Right kidney (tissue), 1 donor: ENCODE data around the gene ZNF618.
"Not testable (repeated sequence)": the region's sequence is repeated elsewhere in the genome, so short reads cannot be mapped to it uniquely, and the experiment has no call there.

Experiments used
- DNase-seq: peaks from one replicate; pipeline ENCODE4 v3.0.0-alpha.2; 2016

ZNF618 gene

DNA sequence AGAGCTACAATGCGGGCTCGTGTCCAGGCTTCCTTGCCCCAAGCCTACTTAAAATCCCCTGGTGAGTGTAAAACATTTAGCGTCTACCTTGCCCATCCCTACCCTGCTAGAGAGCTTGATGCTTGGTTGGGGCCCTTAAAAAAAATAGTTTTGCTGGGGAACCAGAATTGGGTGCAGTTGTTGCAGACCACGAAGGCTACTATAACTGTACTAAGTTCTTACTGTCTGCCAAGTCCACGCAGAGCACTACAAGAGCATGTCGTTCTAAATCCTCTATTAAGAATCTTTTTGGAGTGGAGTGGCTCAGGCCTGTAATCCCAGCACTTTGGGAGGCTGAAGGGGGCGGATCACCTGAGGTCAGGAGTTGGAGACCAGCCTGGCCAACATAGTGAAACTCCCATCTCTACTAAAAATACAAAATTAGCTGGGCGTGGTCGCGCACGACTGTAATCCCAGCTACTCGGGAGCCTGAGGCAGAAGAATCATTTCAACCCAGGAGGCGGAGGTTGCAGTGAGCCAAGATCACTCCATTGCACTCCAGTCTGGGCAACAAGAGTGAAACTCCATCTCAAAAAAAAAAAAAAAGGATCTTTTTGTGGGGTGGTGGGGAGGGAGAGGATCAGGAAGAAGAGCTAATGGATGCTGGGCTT is 206.8 kb downstream of the ZNF618 start:
- not testable (repeated sequence) for DNase-seq

DNA sequence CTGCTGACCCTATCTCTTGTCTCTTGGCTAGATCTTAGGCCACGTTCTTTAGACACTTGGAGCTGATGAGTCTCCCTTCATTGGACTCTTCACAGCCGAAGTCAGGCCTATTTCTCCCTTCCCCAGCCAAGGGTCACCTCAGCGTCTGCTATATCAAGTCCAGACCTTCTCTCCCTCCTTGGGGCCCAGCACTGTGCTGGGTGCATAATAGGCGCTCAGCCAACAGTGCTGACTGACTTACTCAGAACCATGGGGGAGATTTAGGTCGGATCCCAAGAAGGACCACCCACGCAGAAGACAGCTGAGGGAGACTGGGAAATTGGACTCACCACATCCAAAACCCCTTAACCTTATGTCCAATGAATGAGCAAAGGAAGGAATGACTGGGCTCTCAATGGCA is 207.6 kb downstream of the ZNF618 start:
- DNase-seq, result no peak

DNA sequence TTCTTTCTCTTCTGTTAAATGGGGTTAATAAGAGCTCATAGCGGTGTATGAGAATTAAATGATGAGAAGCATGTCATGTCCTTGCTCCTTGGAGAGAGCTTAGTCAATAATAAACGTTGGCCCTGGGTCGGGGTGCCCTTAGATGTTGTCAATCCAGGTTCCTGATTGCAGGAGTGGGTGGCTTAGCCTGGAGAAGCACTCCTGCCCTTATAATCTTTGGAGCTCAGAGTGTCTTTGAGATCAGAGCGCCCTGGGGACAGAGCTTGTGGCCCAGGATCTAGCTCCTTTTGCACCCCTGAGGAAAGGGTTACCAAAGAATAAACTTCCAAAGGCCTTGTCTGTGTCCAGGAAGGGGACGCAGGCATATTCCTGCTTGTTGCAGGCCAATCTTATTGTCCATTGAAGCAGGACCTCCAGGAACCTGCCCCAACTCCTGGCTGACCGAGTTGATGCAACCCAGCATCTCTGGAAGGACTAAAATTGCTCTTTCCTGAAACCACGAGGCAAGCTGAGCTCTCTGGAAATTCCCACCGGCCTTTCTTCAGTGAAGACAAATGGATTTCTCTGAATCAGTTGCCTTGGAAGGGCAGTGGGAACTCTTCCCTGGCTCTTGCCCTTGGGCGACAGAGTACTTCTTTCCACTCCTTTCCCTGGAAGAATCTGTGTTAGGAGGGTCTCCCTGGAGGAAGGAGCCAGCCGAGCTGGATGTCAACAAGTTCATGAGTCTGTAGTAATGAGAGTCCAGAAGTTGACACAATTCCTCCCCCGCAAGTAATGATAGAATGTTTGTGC is 208.4 kb downstream of the ZNF618 start:
- DNase-seq, result no peak

DNA sequence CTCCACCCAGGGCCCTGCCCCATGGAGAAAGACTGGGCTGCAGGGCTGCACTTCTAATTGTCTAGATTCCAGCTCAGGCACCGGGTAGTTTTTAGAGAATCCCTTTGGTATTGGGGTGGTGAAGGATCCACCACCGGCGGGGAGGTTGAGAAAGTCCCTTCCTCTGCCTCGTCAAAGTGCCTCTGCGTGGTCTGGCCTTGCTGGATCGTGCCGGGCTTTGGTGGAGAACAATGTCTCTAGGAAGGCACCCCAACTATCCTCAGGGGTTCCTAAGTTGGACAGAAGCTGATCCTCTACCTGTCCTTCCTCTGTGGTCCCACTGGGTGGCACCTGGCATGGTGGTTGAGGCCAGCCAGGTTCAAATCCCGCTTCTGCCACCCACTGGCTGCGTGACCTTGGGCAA is 209.3 kb downstream of the ZNF618 start:
- DNase-seq, result no peak

GRCh38 chr9:114086009-114086408 is 209.9 kb downstream of the ZNF618 start:
- no peak for DNase-seq

GRCh38 chr9:114086607-114087006 is 210.5 kb downstream of the ZNF618 start:
- DNase-seq, result no peak

GRCh38 chr9:114087721-114088120 is 211.6 kb downstream of the ZNF618 start:
- no peak for DNase-seq

DNA sequence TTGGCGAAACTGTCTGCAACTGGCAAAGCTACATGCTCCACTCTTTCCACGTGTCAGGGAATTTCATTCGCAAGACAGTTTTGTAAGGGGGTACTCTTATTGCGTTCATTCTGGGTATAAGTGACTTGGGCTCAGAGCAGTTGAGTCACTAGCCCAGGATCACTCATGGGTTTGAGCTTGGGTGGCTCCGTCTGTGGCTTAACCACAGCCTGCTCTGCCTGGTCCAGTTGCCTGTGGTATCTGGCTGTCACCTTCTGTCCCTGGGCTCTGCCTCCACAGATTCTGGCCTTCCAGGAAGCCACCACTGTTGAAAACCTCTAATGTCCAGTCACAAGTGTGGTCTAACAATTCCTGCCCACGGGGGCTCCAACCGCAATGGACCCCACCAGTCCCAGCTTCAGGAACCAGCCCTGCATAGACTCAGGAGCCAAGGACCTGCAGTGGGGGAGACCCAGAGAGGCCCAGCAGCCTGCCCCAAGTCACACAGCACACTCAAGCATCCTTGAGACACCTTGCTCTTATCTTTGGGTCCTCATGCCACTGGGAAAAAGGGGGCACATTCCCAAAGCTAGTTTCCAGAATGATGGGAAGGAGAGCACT is 212.6 kb downstream of the ZNF618 start:
- no peak for DNase-seq

- no peak for DNase-seq
Observed at GRCh38 chr9:114089206-114089840, 213.2 kb downstream of the ZNF618 start.

- no peak for DNase-seq
Observed at GRCh38 chr9:114090798-114091197, 214.7 kb downstream of the ZNF618 start.

- DNase-seq, result no peak
Observed at GRCh38 chr9:114091711-114092110, 215.6 kb downstream of the ZNF618 start.

DNA sequence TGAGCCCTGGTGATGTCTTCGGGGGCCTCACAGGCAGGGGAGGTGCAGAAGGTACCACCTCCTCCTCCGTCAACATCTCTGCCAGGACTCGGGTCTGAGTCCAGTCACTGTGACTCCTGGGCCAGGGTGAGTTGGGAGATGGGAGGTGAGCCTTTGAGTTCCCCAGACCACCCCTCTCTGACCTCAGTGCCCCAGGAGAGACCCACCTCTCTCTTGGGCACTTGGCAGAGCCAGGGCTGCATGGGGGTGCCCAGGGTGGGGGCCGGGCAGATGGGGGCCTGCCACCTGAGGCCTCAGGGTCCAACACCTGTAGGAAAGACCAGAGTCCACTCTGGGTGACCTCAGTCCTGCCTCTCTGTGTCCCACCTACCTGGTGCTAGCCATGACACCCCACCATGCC is 216.2 kb downstream of the ZNF618 start:
- no peak for DNase-seq

GRCh38 chr9:114093031-114093471 is 216.9 kb downstream of the ZNF618 start:
- no peak for DNase-seq

GRCh38 chr9:114093761-114094505 is 217.8 kb downstream of the ZNF618 start:
- no peak for DNase-seq

- DNase-seq, result no peak
Observed at GRCh38 chr9:114094971-114095370, 218.9 kb downstream of the ZNF618 start.

- no peak for DNase-seq
Observed at GRCh38 chr9:114096041-114096511, 220.0 kb downstream of the ZNF618 start.

GRCh38 chr9:114096866-114097612 is 220.9 kb downstream of the ZNF618 start:
- DNase-seq, result no peak

GRCh38 chr9:114097613-114098020 is 221.5 kb downstream of the ZNF618 start:
- DNase-seq, result no peak

DNA sequence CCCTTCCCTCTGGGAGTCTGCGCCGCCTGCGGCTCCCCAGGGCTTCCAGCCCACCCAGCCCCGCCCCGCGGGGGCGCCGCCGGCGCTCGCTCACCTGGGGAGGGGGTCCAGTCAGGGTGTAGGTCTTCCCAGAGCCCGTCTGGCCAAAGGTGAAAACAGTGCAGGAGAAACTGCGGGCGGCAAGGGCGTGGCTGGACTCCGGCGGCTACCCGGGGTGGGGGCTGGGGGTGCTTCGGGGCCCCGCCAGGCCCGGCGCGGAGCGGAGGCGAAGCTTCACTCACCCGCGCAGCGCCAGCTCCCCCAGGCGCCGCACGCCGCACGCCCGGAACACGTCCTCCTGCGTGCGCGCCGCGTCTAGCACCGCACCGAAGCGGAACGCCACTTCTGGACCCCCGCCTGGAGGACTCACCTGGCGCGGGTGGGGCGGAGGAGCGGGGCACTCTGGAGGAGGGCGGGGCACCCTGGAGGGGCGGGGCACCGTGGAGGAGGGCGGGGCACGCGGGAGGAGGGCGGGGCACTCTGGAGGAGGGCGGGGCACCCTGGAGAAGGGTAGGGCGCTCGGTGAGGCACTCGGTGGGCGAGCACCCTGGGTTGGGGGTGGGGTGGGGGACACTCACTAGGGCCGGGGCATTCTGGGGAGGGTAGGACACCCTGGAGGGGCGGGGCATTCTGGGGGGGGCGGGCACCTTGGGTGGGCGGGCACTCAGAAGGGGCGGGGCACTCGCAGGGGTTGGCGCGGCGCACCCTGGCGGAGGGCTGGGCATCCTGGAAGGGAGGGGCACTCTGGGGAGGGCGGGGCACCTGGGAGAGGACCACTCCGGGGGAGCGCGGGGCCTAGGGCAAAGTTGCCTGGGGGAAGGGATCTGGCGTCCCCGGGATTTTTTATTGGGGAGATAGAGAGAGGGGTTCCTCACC is 222.2 kb downstream of the ZNF618 start:
- peak; percentile 72 for DNase-seq
